Measurements from ENCODE around the gene SLC45A1.

Gene SLC45A1

DNA sequence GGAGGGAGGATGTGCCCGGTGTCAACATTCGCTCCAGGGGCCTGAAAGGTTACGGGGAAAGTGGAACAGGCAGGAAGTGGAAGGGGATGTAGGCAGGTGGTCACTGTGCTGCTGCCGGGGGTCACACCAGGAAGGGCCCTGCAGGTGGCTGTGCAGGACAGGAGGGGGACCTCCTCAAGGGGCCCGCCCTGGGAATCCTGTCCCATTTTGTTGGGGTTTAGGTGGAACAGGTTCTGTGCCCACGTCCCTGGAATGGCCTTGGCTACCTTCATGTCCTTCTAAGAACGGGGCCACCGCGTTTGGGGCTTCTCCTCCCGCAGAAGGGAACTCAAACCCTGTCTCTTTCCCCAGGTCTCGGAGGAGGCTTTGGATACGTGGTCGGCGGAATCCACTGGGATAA, 11.9 kb downstream of the SLC45A1 start:
- H3K4me3 ChIP-seq (ENCODE audit: low read depth, low read length), result no peak overlapping the region
- no peak for DNase-seq (ENCODE audit: low read depth)
- no peak for TF ChIP-seq CTCF (conservative IDR thresholded peaks at IDR 0.05; ENCODE audit: low read depth, low read length)

DNA sequence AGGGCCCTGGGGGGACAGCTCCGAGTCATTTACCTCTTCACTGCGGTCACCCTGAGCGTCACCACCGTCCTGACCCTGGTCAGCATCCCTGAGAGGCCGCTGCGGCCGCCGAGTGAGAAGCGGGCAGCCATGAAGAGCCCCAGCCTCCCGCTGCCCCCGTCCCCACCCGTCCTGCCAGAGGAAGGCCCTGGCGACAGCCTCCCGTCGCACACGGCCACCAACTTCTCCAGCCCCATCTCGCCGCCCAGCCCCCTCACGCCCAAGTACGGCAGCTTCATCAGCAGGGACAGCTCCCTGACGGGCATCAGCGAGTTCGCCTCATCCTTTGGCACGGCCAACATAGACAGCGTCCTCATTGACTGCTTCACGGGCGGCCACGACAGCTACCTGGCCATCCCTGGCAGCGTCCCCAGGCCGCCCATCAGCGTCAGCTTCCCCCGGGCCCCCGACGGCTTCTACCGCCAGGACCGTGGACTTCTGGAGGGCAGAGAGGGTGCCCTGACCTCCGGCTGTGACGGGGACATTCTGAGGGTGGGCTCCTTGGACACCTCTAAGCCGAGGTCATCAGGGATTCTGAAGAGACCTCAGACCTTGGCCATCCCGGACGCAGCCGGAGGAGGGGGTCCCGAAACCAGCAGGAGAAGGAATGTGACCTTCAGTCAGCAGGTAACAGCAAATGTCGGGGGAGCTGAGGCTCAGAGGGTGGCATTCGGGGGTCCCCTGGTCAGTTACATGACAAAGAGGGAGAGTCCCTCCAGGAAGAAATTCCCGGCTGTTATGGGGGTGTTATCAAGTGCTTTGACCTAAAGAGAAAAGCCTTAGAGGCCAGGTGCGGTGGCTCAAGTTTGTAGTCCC, 12.6 kb downstream of the SLC45A1 start:
- no peak overlapping the region for H3K4me3 ChIP-seq (ENCODE audit: low read depth, low read length)
- no peak for DNase-seq (ENCODE audit: low read depth)
- TF ChIP-seq CTCF (conservative IDR thresholded peaks at IDR 0.05; ENCODE audit: low read depth, low read length), result no peak

GRCh38 chr1:8332806-8333205, 14.9 kb downstream of the SLC45A1 start:
- no peak for TF ChIP-seq CTCF (conservative IDR thresholded peaks at IDR 0.05; ENCODE audit: low read depth, low read length)
- H3K4me3 ChIP-seq (ENCODE audit: low read depth, low read length), result no peak overlapping the region
- no peak for DNase-seq (ENCODE audit: low read depth)

- TF ChIP-seq CTCF (conservative IDR thresholded peaks at IDR 0.05; ENCODE audit: low read depth, low read length), result no peak
- no peak overlapping the region for H3K4me3 ChIP-seq (ENCODE audit: low read depth, low read length)
- DNase-seq (ENCODE audit: low read depth), result no peak
Observed at GRCh38 chr1:8333246-8333987, 15.5 kb downstream of the SLC45A1 start.

- no peak for DNase-seq (ENCODE audit: low read depth)
- no peak overlapping the region for H3K4me3 ChIP-seq (ENCODE audit: low read depth, low read length)
- TF ChIP-seq CTCF (conservative IDR thresholded peaks at IDR 0.05; ENCODE audit: low read depth, low read length), result no peak
Observed at GRCh38 chr1:8334106-8334851, 16.4 kb downstream of the SLC45A1 start.

DNA sequence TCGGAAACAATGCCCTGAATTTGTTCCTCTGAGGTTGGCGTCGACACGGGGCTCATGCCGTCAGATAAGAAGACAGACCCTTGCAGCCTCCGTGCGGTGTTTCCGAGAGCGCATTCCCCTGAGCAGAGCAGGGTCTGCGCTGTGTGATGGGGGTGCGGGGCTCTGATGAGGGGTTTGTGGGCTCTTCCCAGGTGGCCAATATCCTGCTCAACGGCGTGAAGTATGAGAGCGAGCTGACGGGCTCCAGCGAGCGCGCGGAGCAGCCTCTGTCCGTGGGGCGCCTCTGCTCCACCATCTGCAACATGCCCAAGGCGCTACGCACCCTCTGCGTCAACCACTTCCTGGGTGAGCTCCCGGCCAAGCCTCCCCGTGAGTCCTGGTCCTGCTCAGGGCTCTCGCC, 17.3 kb downstream of the SLC45A1 start:
- TF ChIP-seq CTCF (conservative IDR thresholded peaks at IDR 0.05; ENCODE audit: low read depth, low read length), result no peak
- DNase-seq (ENCODE audit: low read depth), result no peak
- no peak overlapping the region for H3K4me3 ChIP-seq (ENCODE audit: low read depth, low read length)
